Neural cell (in vitro differentiated cells): Measurements from ENCODE around the gene SIL1. TPM values are rescaled to one million over a fixed set of nuclear protein-coding genes. Genes with fewer than 3 reads are reported as not detected.

Experiments used
- H2AFZ ChIP-seq: fragments of 200-600, 300-800 bp; sonication (generic), shearing (Covaris generic); 2 replicates; pipeline ENCODE4 v1.6.0; 2014; ENCODE audit warnings: low read depth, mild to moderate bottlenecking, antibody characterized with exemption, low read length, moderate library complexity
- H3F3A ChIP-seq: fragments of 200-600 bp; shearing (Covaris generic); 2 replicates; pipeline ENCODE4 v1.6.1; 2016; ENCODE audit warnings: mild to moderate bottlenecking, moderate library complexity, mixed read lengths, antibody characterized with exemption, low read length; ENCODE audit not compliant: insufficient read depth, poor library complexity, severe bottlenecking
- H3K27ac ChIP-seq: fragments of 200-600, 300-800 bp; sonication (generic), shearing (Covaris generic); 2 replicates; pipeline ENCODE4 v1.5.1; 2014; ENCODE audit warnings: mild to moderate bottlenecking, low read length, moderate library complexity
- H3K27me3 ChIP-seq: fragments of 300-800, 200-600 bp; sonication (generic), shearing (Covaris generic); 2 replicates; pipeline ENCODE4 v1.6.0; 2014; ENCODE audit warnings: mild to moderate bottlenecking, low read depth, low read length, moderate library complexity; ENCODE audit not compliant: insufficient read depth
- H3K36me3 ChIP-seq: fragments of 300-800, 200-600 bp; sonication (generic), shearing (Covaris generic); 2 replicates; pipeline ENCODE4 v1.5.1; 2014; ENCODE audit warnings: mild to moderate bottlenecking, antibody characterized with exemption, low read length, moderate library complexity; ENCODE audit not compliant: insufficient read depth
- H3K4me2 ChIP-seq: fragments of 300-800, 200-600 bp; sonication (generic), shearing (Covaris generic); 2 replicates; pipeline ENCODE4 v1.6.0; 2014; ENCODE audit warnings: mild to moderate bottlenecking, low read length
- H3K4me3 ChIP-seq: fragments of 300-800, 200-600 bp; sonication (generic), shearing (Covaris generic); 2 replicates; pipeline ENCODE4 v1.5.1; 2014; ENCODE audit warnings: mild to moderate bottlenecking, low read length, moderate library complexity
- H3K79me2 ChIP-seq: fragments of 200-600 bp; shearing (Covaris generic); replicated peaks from 2 replicates; pipeline ENCODE4 v1.6.0; 2014; ENCODE audit warnings: mild to moderate bottlenecking, low read length, moderate library complexity; ENCODE audit not compliant: insufficient read depth
- H3K9ac ChIP-seq: fragments of 300-800, 200-600 bp; sonication (generic), shearing (Covaris generic); 2 replicates; pipeline ENCODE4 v1.6.1; 2016; ENCODE audit warnings: mild to moderate bottlenecking, low read length, mixed read lengths
- H3K9me2 ChIP-seq: fragments of 200-600 bp; shearing (Covaris generic); 2 replicates; pipeline ENCODE4 v1.6.1; 2016; ENCODE audit warnings: mild to moderate bottlenecking, low read length, mixed read lengths; ENCODE audit not compliant: insufficient read depth
- H3K9me3 ChIP-seq: fragments of 200-600, 300-800 bp; sonication (generic), shearing (Covaris generic); 2 replicates; pipeline ENCODE4 v1.6.1; 2016; ENCODE audit warnings: mild to moderate bottlenecking, mixed run types, low read length, moderate library complexity, mixed read lengths
- H4K20me1 ChIP-seq: fragments of 200-600 bp; shearing (Covaris generic); 2 replicates; pipeline ENCODE4 v1.6.1; 2016; ENCODE audit warnings: mild to moderate bottlenecking, mixed run types; ENCODE audit not compliant: insufficient read depth
- CTCF ChIP-seq: fragments of 450-650 bp; IDR thresholded peaks from 2 replicates; pipeline ENCODE4 v1.5.1; 2014; ENCODE audit warnings: antibody characterized with exemption, mild to moderate bottlenecking, moderate library complexity; ENCODE audit not compliant: poor library complexity, severe bottlenecking
- EP300 ChIP-seq: fragments of 450-650 bp; conservative IDR thresholded peaks from 2 replicates; pipeline ENCODE4 v1.6.1; 2014; ENCODE audit warnings: antibody characterized with exemption, mild to moderate bottlenecking, moderate library complexity; ENCODE audit not compliant: poor library complexity, severe bottlenecking
- EZH2 ChIP-seq: fragments of 200-600, 300-800 bp; shearing (Covaris generic), sonication (generic); IDR thresholded peaks from 2 replicates; pipeline ENCODE4 v1.6.1; 2014; ENCODE audit warnings: antibody characterized with exemption, low read length, borderline replicate concordance, mild to moderate bottlenecking; ENCODE audit not compliant: insufficient read depth, poor library complexity, severe bottlenecking
- MXI1 ChIP-seq: fragments of 450-650 bp; conservative IDR thresholded peaks from 2 replicates; pipeline ENCODE4 v1.6.1; 2014; ENCODE audit warnings: antibody characterized with exemption, mild to moderate bottlenecking; ENCODE audit not compliant: poor library complexity, severe bottlenecking
- POLR2AphosphoS5 ChIP-seq: IDR thresholded peaks from 2 replicates; pipeline ENCODE4 v1.6.1; 2012
- RAD21 ChIP-seq: fragments of 450-650 bp; conservative IDR thresholded peaks from 2 replicates; pipeline ENCODE4 v1.6.1; 2014; ENCODE audit warnings: antibody characterized with exemption, mild to moderate bottlenecking, moderate library complexity
- REST ChIP-seq: IDR thresholded peaks from 2 replicates; pipeline ENCODE4 v1.6.1; 2012; ENCODE audit warnings: borderline replicate concordance
- SMC3 ChIP-seq: fragments of 450-650 bp; conservative IDR thresholded peaks from 2 replicates; pipeline ENCODE4 v1.6.1; 2014; ENCODE audit warnings: antibody characterized with exemption, mild to moderate bottlenecking, moderate library complexity; ENCODE audit not compliant: poor library complexity
- TAF1 ChIP-seq: IDR thresholded peaks from 2 replicates; pipeline ENCODE4 v1.6.1; 2012; ENCODE audit warnings: low read depth
- polyA plus RNA-seq: library from polyadenylated mRNA; depleted of rRNA; stranded (reverse); fragments of >200 nt; gene quantifications from 2 replicates; pipeline ENCODE4 v1.2.3, GENCODE V29; 2014

Gene SIL1
- polyA plus RNA-seq, 1 donor from 2014 or later, result 4.7 TPM

DNA sequence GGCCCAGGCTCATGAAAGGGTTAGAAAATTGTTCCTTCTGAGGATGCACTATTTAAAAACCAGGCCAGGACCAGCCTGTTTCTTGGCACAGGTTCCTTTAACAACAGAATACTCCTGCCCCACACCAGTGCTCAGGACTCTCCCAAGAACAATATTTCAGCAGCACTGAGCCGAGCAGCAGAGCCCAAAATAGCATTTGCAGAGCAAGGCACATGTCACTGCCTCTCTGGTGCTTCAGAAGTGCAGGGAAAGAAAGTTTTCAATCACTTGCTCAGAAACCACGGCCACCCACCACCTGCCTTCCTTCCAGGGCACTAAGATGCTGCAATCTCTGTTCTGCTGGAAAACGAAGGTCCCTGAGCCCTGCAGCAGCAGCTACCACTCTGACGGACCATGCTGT lies 77.6 kb downstream of the SIL1 start:
- Histone ChIP-seq H3K79me2 (no peaks in the 10 kb centered on the region), H4K20me1 (no peaks in the 10 kb centered on the region), H2AFZ (no peak overlapping the region), H3K4me2 (no peak overlapping the region), H3K9ac (no peak overlapping the region), H3K9me3 (no peaks in the 10 kb centered on the region), H3F3A (no peaks in the 10 kb centered on the region), H3K27me3 (no peaks in the 10 kb centered on the region), H3K27ac (no peak overlapping the region), H3K4me3 (no peak overlapping the region), H3K9me2 (no peaks in the 10 kb centered on the region), H3K36me3 (no peaks in the 10 kb centered on the region)
- no peak for TF ChIP-seq REST
- no peak for TF ChIP-seq RAD21
- TF ChIP-seq EP300, result no peak
- no peak for TF ChIP-seq SMC3
- no peak for TF ChIP-seq EZH2
- TF ChIP-seq CTCF, result no peak
- TF ChIP-seq MXI1, result no peak
- no peak for TF ChIP-seq POLR2AphosphoS5
- TF ChIP-seq TAF1, result no peak

- no peak for TF ChIP-seq SMC3
- TF ChIP-seq MXI1, result no peak
- TF ChIP-seq EZH2, result no peak
- TF ChIP-seq POLR2AphosphoS5, result no peak
- TF ChIP-seq REST, result no peak
- no peak for TF ChIP-seq CTCF
- TF ChIP-seq EP300, result no peak
- no peak for TF ChIP-seq TAF1
- TF ChIP-seq RAD21, result no peak
- H4K20me1 ChIP-seq, result no peaks in the 10 kb centered on the region
- H3K4me2 ChIP-seq, result no peak overlapping the region
- H3K9ac ChIP-seq, result no peak overlapping the region
- no peaks in the 10 kb centered on the region for H3K9me2 ChIP-seq
- H2AFZ ChIP-seq, result no peak overlapping the region
- no peak overlapping the region for H3K27ac ChIP-seq
- H3K36me3 ChIP-seq, result no peaks in the 10 kb centered on the region
- H3K79me2 ChIP-seq, result no peaks in the 10 kb centered on the region
- no peaks in the 10 kb centered on the region for H3K9me3 ChIP-seq
- H3K27me3 ChIP-seq, result no peaks in the 10 kb centered on the region
- H3K4me3 ChIP-seq, result no peak overlapping the region
- no peaks in the 10 kb centered on the region for H3F3A ChIP-seq
Observed at GRCh38 chr5:139118804-139119203, 79.4 kb downstream of the SIL1 start.
